H1 (cell line): ENCODE results near the gene AHDC1. TPM values are rescaled to one million over a fixed set of nuclear protein-coding genes. Genes with fewer than 3 reads are reported as not detected.

Source experiments
- CTCF ChIA-PET: fragments of 300-600 bp; sonication (Branson Sonifier 250); formaldehyde crosslinking; loops from one replicate; lab custom pipeline; 2021; ENCODE audit not compliant: partially characterized antibody; lab: Charles Lee
- POLR2A ChIA-PET: fragments of 300-600 bp; sonication (Branson Sonifier 250); formaldehyde crosslinking; loops from one replicate; lab custom pipeline; 2021; ENCODE audit warnings: inconsistent platforms; ENCODE audit not compliant: partially characterized antibody; lab: Charles Lee
- DNase-seq, 2 experiments: peaks; one replicate each; pipeline versions ENCODE4 v3.0.0 to v3.0.0-alpha.2; 2010 to 2022; ENCODE audit warnings: low spot score in 2 of 2, low read depth in 1 of 2, mixed read lengths in 1 of 2
- FAIRE-seq: peaks from 2 replicates; lab custom pipeline; 2011; peaks lifted over from hg19 to GRCh38; lab: Jason Lieb, UNC
- H2AFZ ChIP-seq: 2 replicates; pipeline ENCODE4 v1.8.1; 2012; ENCODE audit warnings: low read length, inconsistent platforms
- H2AK5ac ChIP-seq: 2 replicates; pipeline ENCODE4 v1.6.1; 2013; ENCODE audit warnings: low read depth, low read length
- H2BK120ac ChIP-seq: replicated peaks from 2 replicates; pipeline ENCODE3; 2013; ENCODE audit warnings: low read depth, low read length, inconsistent platforms
- H2BK12ac ChIP-seq: 2 replicates; pipeline ENCODE4 v1.6.1; 2013; ENCODE audit warnings: low read depth, low read length
- H2BK15ac ChIP-seq: 2 replicates; pipeline ENCODE4 v1.6.1; 2013; ENCODE audit warnings: low read length
- H2BK20ac ChIP-seq: 2 replicates; pipeline ENCODE4 v1.6.1; 2013; ENCODE audit warnings: low read length
- H2BK5ac ChIP-seq: 2 replicates; pipeline ENCODE4 v1.6.1; 2013; ENCODE audit warnings: low read depth, low read length
- H3K14ac ChIP-seq: 2 replicates; pipeline ENCODE4 v1.6.1; 2013; ENCODE audit warnings: inconsistent platforms; ENCODE audit not compliant: insufficient read length
- H3K18ac ChIP-seq: 2 replicates; pipeline ENCODE4 v1.6.1; 2013; ENCODE audit warnings: low read length; ENCODE audit errors: extremely low read depth
- H3K23ac ChIP-seq: 2 replicates; pipeline ENCODE4 v1.6.1; 2013; ENCODE audit warnings: inconsistent platforms; ENCODE audit not compliant: insufficient read length
- H3K23me2 ChIP-seq: 2 replicates; pipeline ENCODE4 v1.6.1; 2013; ENCODE audit warnings: low read depth, low read length
- H3K27ac ChIP-seq: 2 replicates; pipeline ENCODE4 v1.6.1; 2011; ENCODE audit warnings: low read depth, low read length, inconsistent platforms
- H3K27me3 ChIP-seq, 4 experiments: replicated peaks in 1 of 4; 1 replicate in 1 of 4; 2 replicates in 3 of 4; pipeline versions ENCODE4 v1.6.1 to v1.8.1; 2011 to 2013; ENCODE audit warnings: low read length in 3 of 4, mild to moderate bottlenecking in 3 of 4, inconsistent platforms in 2 of 4, mixed read lengths in 2 of 4, moderate library complexity in 1 of 4; ENCODE audit not compliant: control insufficient read depth in 3 of 4, insufficient read depth in 3 of 4; ENCODE audit errors: extremely low read depth in 1 of 4
- H3K36me3 ChIP-seq, 4 experiments: 2 replicates each; pipeline versions ENCODE4 v1.6.1 to v1.8.1; 2011 to 2013; ENCODE audit warnings: mild to moderate bottlenecking in 4 of 4, low read length in 3 of 4, moderate library complexity in 2 of 4, control low read depth in 1 of 4, inconsistent platforms in 1 of 4; ENCODE audit not compliant: insufficient read depth in 4 of 4, control insufficient read depth in 2 of 4
- H3K4ac ChIP-seq: replicated peaks from 2 replicates; pipeline ENCODE3; 2013; ENCODE audit warnings: low read length, low read depth, mixed read lengths, inconsistent platforms; ENCODE audit not compliant: insufficient read length
- H3K4me1 ChIP-seq, 4 experiments: replicated peaks in 1 of 4; 1 replicate in 1 of 4; 2 replicates in 3 of 4; pipeline versions ENCODE4 v1.6.1 to v1.8.1; 2011 to 2013; ENCODE audit warnings: low read length in 3 of 4, inconsistent platforms in 2 of 4, mixed read lengths in 1 of 4; ENCODE audit not compliant: insufficient read depth in 4 of 4, control insufficient read depth in 3 of 4
- H3K4me2 ChIP-seq, 2 experiments: 2 replicates each; pipeline versions ENCODE4 v1.6.1 to v1.8.1; 2011 to 2013; ENCODE audit warnings: low read depth in 2 of 2, low read length in 2 of 2, control low read depth in 1 of 2, inconsistent platforms in 1 of 2, mild to moderate bottlenecking in 1 of 2; ENCODE audit not compliant: insufficient read depth in 1 of 2
- H3K4me3 ChIP-seq, 4 experiments: fragments of 200-600, 300-600 bp in 1 of 4; sonication (generic), shearing (Covaris generic), sonication (Bioruptor Twin) in 1 of 4; 2 replicates each; pipeline versions ENCODE4 v1.5.1 to v1.8.1; 2011 to 2016; ENCODE audit warnings: low read length in 4 of 4, low read depth in 3 of 4, control low read depth in 2 of 4, inconsistent platforms in 2 of 4, mild to moderate bottlenecking in 2 of 4, mixed read lengths in 1 of 4, moderate library complexity in 1 of 4; ENCODE audit not compliant: insufficient read depth in 2 of 4; ENCODE audit errors: extremely low read depth in 1 of 4
- H3K56ac ChIP-seq: replicated peaks from 2 replicates; pipeline ENCODE3; 2013; ENCODE audit warnings: low read depth, mild to moderate bottlenecking, mixed read lengths, low read length, inconsistent platforms; ENCODE audit not compliant: insufficient read length
- H3K79me1 ChIP-seq: 2 replicates; pipeline ENCODE4 v1.6.1; 2013; ENCODE audit warnings: low read depth, low read length, control low read depth
- H3K79me2 ChIP-seq, 2 experiments: 2 replicates each; pipeline versions ENCODE4 v1.6.1 to v1.8.1; 2012 to 2013; ENCODE audit warnings: low read length in 2 of 2, mild to moderate bottlenecking in 2 of 2, inconsistent platforms in 1 of 2; ENCODE audit not compliant: insufficient read depth in 2 of 2, control insufficient read depth in 1 of 2
- H3K9ac ChIP-seq, 4 experiments: replicated peaks in 1 of 4; 1 replicate in 1 of 4; 2 replicates in 3 of 4; pipeline versions ENCODE4 v1.6.1 to v1.8.1; 2011 to 2013; ENCODE audit warnings: low read depth in 3 of 4, low read length in 3 of 4, control low read depth in 2 of 4, mild to moderate bottlenecking in 2 of 4, moderate library complexity in 2 of 4, inconsistent platforms in 1 of 4; ENCODE audit errors: extremely low read depth in 1 of 4
- H3K9me3 ChIP-seq, 2 experiments: 2 replicates each; pipeline versions ENCODE4 v1.6.1 to v1.8.1; 2012 to 2013; ENCODE audit warnings: mild to moderate bottlenecking in 2 of 2, moderate library complexity in 2 of 2, control low read depth in 1 of 2, inconsistent platforms in 1 of 2, low read depth in 1 of 2, low read length in 1 of 2, mixed read lengths in 1 of 2; ENCODE audit not compliant: insufficient read depth in 2 of 2
- H4K20me1 ChIP-seq, 2 experiments: replicated peaks in 1 of 2; 2 replicates each; pipeline versions ENCODE3 to v1.8.1; 2011 to 2013; ENCODE audit warnings: inconsistent platforms in 2 of 2, low read length in 2 of 2, mild to moderate bottlenecking in 1 of 2; ENCODE audit not compliant: insufficient read depth in 2 of 2, control insufficient read depth in 1 of 2
- H4K5ac ChIP-seq: 2 replicates; pipeline ENCODE4 v1.6.1; 2013; ENCODE audit warnings: low read length, low read depth, mixed read lengths, inconsistent platforms; ENCODE audit not compliant: insufficient read length
- H4K8ac ChIP-seq: 2 replicates; pipeline ENCODE4 v1.8.0; 2013; ENCODE audit warnings: mild to moderate bottlenecking, moderate library complexity, low read length, inconsistent platforms; ENCODE audit not compliant: insufficient read depth; ENCODE audit errors: extremely low read depth
- H4K91ac ChIP-seq: replicated peaks from 2 replicates; pipeline ENCODE3; 2013; ENCODE audit warnings: low read length, mixed read lengths, inconsistent platforms; ENCODE audit not compliant: insufficient read length
- HDAC2 ChIP-seq, 2 experiments: fragments of 300-600 bp in 1 of 2; sonication (generic) in 1 of 2; IDR thresholded peaks; 2 replicates each; pipeline ENCODE4 v1.6.1; 2011 to 2012; ENCODE audit warnings: low read depth in 2 of 2, low read length in 2 of 2, mild to moderate bottlenecking in 2 of 2, moderate library complexity in 2 of 2, borderline replicate concordance in 1 of 2, inconsistent platforms in 1 of 2
- POLR2AphosphoS5 ChIP-seq: IDR thresholded peaks from 2 replicates; pipeline ENCODE4 v1.6.1; 2011; ENCODE audit warnings: low read depth, low read length
- SAP30 ChIP-seq: fragments of 300-600 bp; sonication (generic); IDR thresholded peaks from 2 replicates; pipeline ENCODE4 v1.7.1; 2012; ENCODE audit warnings: low read length, moderate library complexity, mild to moderate bottlenecking, inconsistent platforms; ENCODE audit not compliant: insufficient read depth, insufficient replicate concordance
- TAF7 ChIP-seq: optimal IDR thresholded peaks from 2 replicates; pipeline ENCODE3; 2011; ENCODE audit warnings: low read depth, mild to moderate bottlenecking, inconsistent platforms, low read length, moderate library complexity, borderline replicate concordance
- WGBS, 2 experiments: shearing (Covaris generic) in 1 of 2; methylation state at CpG; one replicate each; pipeline versions ENCODE4 v1.1.6 to v1.1.7; 2013 to 2015; ENCODE audit warnings: low lambda C conversion rate in 2 of 2, mixed read lengths in 2 of 2, inconsistent platforms in 1 of 2, low coverage in 1 of 2, missing lambda C conversion rate in 1 of 2; ENCODE audit not compliant: insufficient replicate concordance in 2 of 2, insufficient coverage in 1 of 2, insufficient read length in 1 of 2; ENCODE audit errors: extremely low coverage in 1 of 2, missing lambda C conversion rate in 1 of 2; 5-methylcytosine and 5-hydroxymethylcytosine counted together
- polyA plus RNA-seq, 7 experiments: library from polyadenylated mRNA; depleted of rRNA in 3 of 7; stranded (reverse) in 5 of 7; unstranded in 2 of 7; fragments of >200 nt in 5 of 7; fragments of 200-250 nt in 2 of 7; gene quantifications; 1 replicate in 5 of 7; 2 replicates in 1 of 7; 4 replicates in 1 of 7; pipeline versions ENCODE4 v1.2.1 to v1.2.3, GENCODE V29; 2011 to 2013; ENCODE audit warnings: missing spikeins in 2 of 7, mixed read lengths in 2 of 7
- total RNA-seq: library from RNA; stranded (reverse); fragmentation: NEBNext Ultra II Directional; extraction: Animal tissue kit (Norgen Biotek cat#: 25700); gene quantifications from 2 replicates; pipeline ENCODE4 v1.2.1, GENCODE V29; 2021

AHDC1 gene
- total and polyA plus RNA-seq, 2 of the 8 experiments (the other 6 are each of a cell fraction or from before 2014, with no cell fraction given), result 4.4 to 35.1 TPM

DNA sequence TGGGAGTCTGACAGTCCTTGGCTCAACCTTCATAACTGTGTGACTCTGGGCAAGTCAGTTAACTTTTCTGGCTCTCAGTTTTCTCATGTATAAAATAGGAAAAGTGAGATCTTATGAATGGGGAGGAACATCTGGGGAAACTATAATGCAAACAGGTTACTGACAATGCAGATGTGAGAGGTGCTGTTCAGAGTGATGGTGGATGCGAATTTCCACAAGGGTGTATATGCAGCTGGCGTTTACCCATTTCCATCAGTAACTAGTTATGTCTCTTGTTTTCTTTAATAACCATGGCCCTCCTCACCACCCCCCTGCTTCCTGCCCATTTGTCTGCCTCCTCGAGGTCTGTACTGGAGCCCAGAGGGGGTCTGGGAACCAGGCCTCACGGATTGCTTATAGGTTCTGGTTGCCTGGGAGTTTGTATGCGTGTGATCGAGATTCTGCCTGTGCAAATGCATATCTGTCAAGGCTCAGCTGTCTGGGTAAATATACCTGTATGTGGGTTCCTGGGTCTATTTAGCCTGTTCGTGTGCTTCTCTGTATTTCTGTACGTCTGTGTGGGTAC, 44.4 kb downstream of the AHDC1 start:
- Histone ChIP-seq H3K4me2 (no peak overlapping the region), H4K5ac (no peak overlapping the region), H3K36me3 (peaks cover 0 to 3% (median 0%) of the 10 kb centered on the region in 4 experiments; a peak in 1 of 8 replicates), H3K9me3 (no peaks in the 10 kb centered on the region), H2BK120ac (no peak overlapping the region), H3K4ac (no peak overlapping the region), H3K4me3 (no peak overlapping the region), H4K91ac (peak overlapping the region; percentile 58), H2BK15ac (peak overlapping the region; percentile 37; the same call in 1 of the 2 replicates), H3K79me2 (peaks cover 0 to 30% of the 10 kb centered on the region in 2 experiments; a peak in 2 of 4 replicates), H3K14ac (no peak overlapping the region), H3K4me1 (peaks cover 13 to 65% (median 39%) of the 10 kb centered on the region in 4 experiments), H3K9ac (no peak overlapping the region), H3K79me1 (peaks cover 17% of the 10 kb centered on the region), H3K18ac (no peak overlapping the region), H4K8ac (no peak overlapping the region), H2BK12ac (peak overlapping the region; percentile 96; the same call in 1 of the 2 replicates), H2AFZ (no peak overlapping the region), H4K20me1 (peaks cover 7 to 26% of the 10 kb centered on the region in 2 experiments), H3K23ac (no peak overlapping the region), H3K27ac (no peak overlapping the region), H3K27me3 (no peaks in the 10 kb centered on the region; a peak in 1 of 7 replicates), H3K23me2 (peaks cover 2% of the 10 kb centered on the region; the same call in 1 of the 2 replicates), H2BK5ac (peak overlapping the region; percentile 90; the same call in 1 of the 2 replicates), H3K56ac (no peak overlapping the region), H2BK20ac (peak overlapping the region; percentile 29; the same call in 1 of the 2 replicates), H2AK5ac (peak overlapping the region; percentile 93; the same call in 1 of the 2 replicates)
- CTCF ChIA-PET, result interaction anchor here (0.6 to 56.1 kb wide), 10 partner anchors 3 to 420 kb away, joined by 3 to 1807 read pairs (median 72); partner anchors contain the start of gene AHDC1
- DNase-seq (no peak), FAIRE-seq (no peak)
- WGBS, 2 experiments, result 80% methylated on average over 8 of the region's 8 CpGs; no CpG with 5 or more reads in 1 of the 2 experiments
- no peak for TF ChIP-seq HDAC2 (IDR thresholded peaks at IDR 0.05; ENCODE audit: borderline replicate concordance in 1 of 2, low read depth in 2 of 2, low read length in 2 of 2)
- TF ChIP-seq TAF7, result no peak
- no peak for TF ChIP-seq SAP30
- TF ChIP-seq POLR2AphosphoS5, result no peak
- POLR2A ChIA-PET, result interaction anchor here (0.6 to 24.3 kb wide), 7 partner anchors 14 to 376 kb away, joined by 3 to 350 read pairs (median 5); partner anchors contain the start of genes AHDC1 and SMPDL3B
